Activated CD8-positive, alpha-beta memory T cell treated with anti-CD3 and anti-CD28 coated beads for 4 hours (primary cell): ENCODE data around the gene ANKRD13D.
A peak's percentile ranks its signal among the peaks of the same experiment; 100 is the strongest.

Experiments used
- DNase-seq, 2 donors: peaks; one replicate each; pipeline ENCODE4 v3.0.0-alpha.2; 2020; ENCODE audit warnings: low read depth in 2 of 2

ANKRD13D gene

DNA sequence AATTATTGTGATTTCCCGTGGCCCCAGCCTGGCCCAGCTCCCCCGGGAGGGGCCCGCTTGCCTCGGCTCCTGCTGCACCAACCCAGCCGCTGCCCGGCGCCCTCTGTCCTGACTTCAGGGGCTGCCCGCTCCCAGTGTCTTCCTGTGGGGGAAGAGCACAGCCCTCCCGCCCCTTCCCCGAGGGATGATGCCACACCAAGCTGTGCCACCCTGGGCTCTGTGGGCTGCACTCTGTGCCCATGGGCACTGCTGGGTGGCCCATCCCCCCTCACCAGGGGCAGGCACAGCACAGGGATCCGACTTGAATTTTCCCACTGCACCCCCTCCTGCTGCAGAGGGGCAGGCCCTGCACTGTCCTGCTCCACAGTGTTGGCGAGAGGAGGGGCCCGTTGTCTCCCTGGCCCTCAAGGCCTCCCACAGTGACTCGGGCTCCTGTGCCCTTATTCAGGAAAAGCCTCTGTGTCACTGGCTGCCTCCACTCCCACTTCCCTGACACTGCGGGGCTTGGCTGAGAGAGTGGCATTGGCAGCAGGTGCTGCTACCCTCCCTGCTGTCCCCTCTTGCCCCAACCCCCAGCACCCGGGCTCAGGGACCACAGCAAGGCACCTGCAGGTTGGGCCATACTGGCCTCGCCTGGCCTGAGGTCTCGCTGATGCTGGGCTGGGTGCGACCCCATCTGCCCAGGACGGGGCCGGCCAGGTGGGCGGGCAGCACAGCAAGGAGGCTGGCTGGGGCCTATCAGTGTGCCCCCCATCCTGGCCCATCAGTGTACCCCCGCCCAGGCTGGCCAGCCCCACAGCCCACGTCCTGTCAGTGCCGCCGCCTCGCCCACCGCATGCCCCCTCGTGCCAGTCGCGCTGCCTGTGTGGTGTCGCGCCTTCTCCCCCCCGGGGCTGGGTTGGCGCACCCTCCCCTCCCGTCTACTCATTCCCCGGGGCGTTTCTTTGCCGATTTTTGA lies 3.3 kb upstream of the ANKRD13D start:
- no peak for DNase-seq

GRCh38 chr11:67286621-67287333 lies 2.3 kb upstream of the ANKRD13D start:
- DNase-seq, result no peak

DNA sequence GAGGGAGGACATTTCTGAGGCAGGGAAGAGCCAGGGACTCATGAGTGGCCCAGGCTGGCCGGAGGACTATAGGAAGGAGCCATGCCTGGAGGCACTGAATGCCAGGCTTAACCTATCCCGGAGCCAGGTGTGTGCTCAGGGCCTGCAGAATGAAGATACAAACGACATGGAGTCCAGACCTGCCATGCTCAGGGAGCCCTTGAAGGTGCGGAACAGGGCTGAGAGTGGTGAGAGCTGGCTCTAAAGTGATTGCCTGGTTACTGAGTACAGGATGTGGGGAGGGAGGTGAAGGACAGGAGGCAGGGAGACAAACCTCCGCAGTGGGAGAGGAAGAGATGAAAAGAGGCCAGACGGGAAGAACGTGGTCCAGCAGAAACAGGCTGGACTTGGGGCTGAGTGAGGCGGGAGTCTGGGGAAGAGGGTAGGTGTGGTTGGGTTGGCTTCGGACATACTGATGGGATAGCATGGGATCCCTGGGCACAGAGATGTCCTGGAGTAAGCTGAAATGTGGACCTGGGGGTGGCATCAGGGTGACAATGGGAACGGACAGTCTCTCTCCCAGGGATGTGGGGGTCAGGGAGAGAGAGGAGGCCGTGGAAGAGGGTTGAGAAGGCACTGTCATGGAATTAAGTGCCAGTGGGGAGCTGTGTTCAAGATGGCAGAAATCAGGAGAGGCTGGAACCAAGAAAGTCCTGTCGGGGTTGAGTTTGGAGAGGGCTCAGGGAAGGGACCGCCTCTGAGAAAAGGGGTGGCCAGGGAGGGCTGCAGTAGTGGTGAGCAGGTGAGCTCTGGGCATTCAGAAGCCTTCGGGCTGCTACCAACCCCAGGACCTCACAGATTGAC lies 1.5 kb upstream of the ANKRD13D start:
- DNase-seq, result no peak

DNA sequence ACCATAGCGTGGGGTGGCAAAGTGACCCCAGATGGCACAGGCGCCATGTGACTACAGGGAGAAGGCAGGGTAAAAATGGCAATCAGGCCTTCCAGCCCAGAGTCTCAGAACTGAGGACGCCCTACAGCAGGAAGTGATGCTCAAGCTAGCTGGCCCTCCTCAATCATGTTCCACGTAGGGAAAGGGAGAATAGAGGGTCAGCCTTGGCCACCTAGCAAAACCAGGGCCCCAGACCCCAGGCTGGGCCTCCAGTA lies 978 bp upstream of the ANKRD13D start:
- DNase-seq, result no peak

DNA sequence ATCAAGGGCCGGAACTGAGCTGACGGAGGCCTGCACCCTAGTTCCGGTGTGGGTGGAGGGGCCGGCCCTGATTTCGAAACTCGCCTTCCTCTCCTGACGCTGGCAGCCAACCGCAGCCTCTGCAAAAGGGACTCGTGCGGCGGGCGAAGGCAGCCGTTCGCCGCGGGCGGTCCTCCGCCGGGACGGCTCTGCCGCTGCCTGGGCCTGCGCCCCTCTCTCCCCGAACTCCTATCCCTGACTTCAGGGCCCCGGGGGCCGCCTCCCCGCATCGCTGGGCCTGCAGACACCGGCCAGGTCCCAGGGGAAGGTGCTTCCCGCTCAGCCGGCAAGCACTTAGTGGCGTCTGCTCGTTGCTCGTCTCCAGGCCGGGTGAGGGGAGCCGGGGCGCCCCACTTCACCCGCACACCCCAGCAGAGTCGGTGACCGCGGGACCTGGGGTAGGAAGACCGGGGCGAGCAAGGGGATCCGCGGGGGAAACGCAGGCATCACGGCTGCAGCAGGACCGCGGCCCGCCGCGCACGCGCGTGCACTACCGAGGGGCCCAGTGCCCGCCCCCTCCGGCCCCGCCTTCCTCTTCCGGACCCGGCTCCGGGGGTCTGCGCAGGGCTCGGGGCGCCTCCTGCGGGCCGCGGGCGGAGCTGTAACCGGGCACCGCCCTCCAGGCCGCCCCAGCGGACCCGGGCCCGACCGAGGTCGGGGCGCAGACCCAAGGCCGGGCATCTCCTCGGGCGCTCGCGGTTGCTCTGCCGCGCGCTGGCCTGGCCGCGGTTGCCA lies 464 bp upstream of the ANKRD13D start:
- peak; percentile 74 to 81 for DNase-seq

GRCh38 chr11:67289651-67290479 lies 762 bp downstream of the ANKRD13D start:
- no peak for DNase-seq

- no peak for DNase-seq
Measured at GRCh38 chr11:67290801-67291200, 1.7 kb downstream of the ANKRD13D start.

GRCh38 chr11:67291481-67292381 lies 2.6 kb downstream of the ANKRD13D start:
- DNase-seq, result no peak

DNA sequence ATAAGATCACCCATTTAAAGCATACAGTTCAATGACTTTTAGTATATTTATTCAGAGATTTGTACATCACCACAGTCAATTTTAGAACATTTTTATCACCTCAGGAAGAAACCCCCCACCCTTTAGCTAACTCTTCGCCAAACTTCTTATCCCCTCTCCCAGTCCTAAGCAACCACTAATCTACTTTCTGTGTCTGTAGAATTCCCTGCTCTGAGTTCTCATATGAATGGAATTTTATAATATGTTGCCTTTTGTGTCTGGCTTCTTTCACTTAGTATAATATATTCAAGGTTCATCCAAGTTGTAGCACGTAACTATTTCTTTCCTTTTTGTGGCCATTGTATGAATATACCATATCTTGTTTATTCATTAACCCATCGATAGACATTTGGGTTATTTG lies 3.6 kb downstream of the ANKRD13D start:
- no peak for DNase-seq

DNA sequence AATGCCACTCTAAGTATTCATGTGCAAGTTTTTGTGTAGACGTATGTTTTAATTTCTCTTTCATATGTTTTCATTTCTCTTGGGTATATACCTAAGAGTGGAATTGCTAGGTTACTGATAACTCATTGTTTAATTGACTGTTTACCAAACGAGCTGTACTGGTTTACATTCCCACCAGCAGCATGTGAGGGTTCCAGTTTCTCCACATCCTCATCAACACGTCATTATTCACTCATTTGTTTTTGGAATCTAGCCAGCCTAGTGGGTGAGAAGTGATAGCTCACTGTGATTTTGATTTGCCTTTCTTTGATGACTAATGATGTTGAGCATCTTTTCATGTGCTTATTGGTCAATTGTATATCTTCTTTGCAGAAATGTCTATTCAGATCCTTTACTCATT lies 4.0 kb downstream of the ANKRD13D start:
- DNase-seq, result no peak

- no peak for DNase-seq
Measured at GRCh38 chr11:67295846-67296245, 6.7 kb downstream of the ANKRD13D start.

GRCh38 chr11:67298786-67299185 lies 9.7 kb downstream of the ANKRD13D start:
- DNase-seq, result no peak

GRCh38 chr11:67299471-67300191 lies 10.5 kb downstream of the ANKRD13D start:
- DNase-seq, result no peak

GRCh38 chr11:67300256-67300755 lies 11.2 kb downstream of the ANKRD13D start:
- DNase-seq, result no peak

- no peak for DNase-seq
Measured at GRCh38 chr11:67300756-67301312, 11.7 kb downstream of the ANKRD13D start.

GRCh38 chr11:67301313-67301921 lies 12.3 kb downstream of the ANKRD13D start:
- DNase-seq, result no peak

- no peak for DNase-seq
Measured at GRCh38 chr11:67301951-67302516, 12.9 kb downstream of the ANKRD13D start.
